SK-MEL-5 (cell line): ENCODE results near the gene UCP3. TPM values are rescaled to one million over a fixed set of nuclear protein-coding genes. Genes with fewer than 3 reads are reported as not detected.

Experiments used
- DNase-seq: peaks from one replicate; pipeline ENCODE4 v3.0.0-alpha.2; 2016; ENCODE audit warnings: low read depth, low spot score
- in situ Hi-C: cut with HindIII; loops from 2 replicates; pipeline ENCODE4 v1.10.0; 2016; ENCODE audit warnings: low sequenced_read_pairs, high pct_unique_total_duplicates, low pct_unique_long_range_greater_than_20kb
- total RNA-seq: library from RNA; depleted of rRNA; stranded (reverse); fragments of >200 nt; shearing (Covaris generic); gene quantifications from 2 replicates; pipeline ENCODE4 v1.2.3, GENCODE V29; 2014

The UCP3 gene
- total RNA-seq, 1 experiment from 2014 or later, result 0.29 TPM

DNA sequence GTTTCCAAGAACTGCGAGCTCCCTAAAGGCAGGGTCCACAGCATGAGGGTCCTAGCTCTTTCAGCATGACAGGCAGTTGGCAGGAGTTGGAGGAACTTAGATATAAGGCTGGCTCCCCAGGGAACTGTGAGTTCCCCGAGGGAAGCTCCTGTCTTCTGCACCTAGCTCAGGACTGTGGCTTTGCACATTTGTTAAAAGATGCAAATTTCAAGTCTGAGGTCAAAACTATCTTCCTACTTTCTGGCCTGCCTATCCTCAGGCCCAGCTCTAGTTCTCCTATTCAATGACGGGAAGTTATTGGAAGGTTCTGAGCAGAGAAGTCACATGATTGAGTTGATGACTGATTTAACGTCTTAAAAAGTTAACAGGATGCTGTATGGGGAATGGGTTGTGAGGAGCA lies 11.7 kb upstream of the UCP3 start:
- no peak for DNase-seq
- in situ Hi-C loops, result no loop called here

DNA sequence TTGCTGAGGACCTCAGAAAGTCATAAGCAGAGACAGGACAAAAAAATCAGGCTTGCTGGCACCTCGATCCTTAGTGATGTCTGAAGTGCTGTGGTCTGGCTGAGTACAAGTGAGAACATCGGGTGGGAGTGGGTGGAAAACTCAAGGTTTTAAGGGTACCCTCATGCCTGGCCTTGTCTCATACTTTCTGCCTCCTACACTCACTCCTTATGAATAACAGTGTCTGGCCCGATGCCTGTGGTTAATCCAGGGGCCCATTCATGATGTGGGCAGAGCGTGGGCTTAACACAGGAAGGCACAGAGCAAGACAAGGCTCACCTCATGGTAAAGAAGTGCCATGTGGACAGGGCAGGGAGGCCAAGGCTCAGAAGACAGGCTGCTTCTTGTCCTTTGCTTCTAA lies 11.0 kb upstream of the UCP3 start:
- in situ Hi-C loops, result no loop called here
- no peak for DNase-seq

DNA sequence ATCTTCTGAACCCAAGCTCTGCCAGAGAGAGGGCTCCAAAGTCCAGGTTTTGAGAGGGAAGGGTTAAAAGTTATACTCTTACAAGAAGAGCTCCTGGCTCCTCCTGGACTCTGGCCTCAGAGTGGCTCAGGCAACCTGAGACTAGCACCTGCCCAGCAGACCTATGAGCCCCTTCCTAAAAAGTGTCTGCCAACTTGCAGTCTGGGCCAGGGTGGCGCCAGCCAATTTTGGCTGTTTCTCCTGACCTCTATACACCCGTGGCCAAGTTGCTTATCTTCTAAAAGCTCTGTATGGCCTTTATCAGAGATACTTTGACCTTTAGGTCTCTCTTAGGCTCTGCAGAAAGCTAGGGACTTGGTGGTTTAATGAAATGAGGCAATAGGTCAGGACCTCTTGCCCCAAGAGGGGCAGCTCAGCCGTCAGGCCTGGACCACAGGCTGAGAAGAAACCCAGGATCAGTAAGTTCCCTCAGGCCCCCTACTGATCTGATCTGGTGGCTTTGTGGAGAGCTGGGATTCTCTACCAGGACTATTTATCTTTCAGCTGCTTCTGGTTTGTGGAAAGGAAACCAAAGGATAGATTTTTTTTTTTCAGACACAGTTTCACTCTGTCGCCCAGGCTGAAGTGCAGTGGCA lies 10.3 kb upstream of the UCP3 start:
- DNase-seq, result no peak
- in situ Hi-C loops, result no loop called here

DNA sequence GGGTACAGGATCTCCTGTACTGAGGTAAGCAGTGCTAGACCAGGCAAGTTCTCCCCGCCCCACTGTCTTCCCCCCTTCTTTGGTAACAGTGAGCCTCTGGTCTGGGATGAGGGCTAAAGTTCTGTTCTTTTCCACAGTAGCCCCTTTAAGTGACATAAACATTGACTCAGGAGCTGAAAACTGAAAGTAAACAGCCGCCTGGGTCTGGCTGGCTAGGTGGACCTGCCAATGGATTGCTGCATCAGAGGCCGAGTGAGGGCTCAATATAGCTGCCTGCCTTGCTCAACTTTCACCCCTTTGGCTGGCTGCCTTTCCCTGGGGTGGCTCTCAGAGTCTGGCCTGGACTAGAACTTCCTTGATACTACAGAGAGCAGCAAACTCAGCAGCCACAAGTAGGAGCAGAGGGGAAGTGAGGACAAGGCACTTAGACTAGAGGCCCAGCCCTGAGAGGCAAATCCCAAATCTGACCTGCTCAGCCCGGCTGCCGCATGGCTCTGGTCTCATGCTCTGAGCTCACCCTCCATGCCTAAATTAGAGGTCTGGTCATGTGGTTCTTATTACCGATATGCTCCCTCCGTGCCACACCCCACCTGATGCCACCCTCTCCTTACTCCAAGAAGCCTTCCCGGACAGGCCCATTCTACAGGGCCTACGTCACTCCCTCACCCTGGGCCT lies 9.6 kb upstream of the UCP3 start:
- DNase-seq, result no peak
- in situ Hi-C loops, result no loop called here

DNA sequence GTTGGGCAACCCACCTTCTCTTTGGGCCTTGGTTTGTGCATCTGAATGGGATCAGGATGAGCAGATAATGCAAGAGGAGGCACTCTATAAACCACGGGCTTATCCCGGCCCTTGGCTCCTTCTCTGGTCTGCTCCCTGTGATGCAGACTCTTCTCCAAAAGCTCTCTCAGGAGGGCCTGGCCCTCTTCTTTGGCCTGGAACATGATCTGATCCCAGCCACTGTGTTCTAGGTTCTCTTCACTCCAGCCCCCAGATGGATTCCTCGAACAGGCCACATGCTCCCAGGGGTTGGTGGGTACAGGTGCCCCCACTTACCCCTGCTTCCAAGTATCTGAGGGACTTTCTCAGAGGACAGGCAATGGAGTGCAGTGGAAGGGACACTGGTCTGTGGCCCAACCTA lies 8.7 kb upstream of the UCP3 start:
- in situ Hi-C loops, result no loop called here
- DNase-seq, result no peak

DNA sequence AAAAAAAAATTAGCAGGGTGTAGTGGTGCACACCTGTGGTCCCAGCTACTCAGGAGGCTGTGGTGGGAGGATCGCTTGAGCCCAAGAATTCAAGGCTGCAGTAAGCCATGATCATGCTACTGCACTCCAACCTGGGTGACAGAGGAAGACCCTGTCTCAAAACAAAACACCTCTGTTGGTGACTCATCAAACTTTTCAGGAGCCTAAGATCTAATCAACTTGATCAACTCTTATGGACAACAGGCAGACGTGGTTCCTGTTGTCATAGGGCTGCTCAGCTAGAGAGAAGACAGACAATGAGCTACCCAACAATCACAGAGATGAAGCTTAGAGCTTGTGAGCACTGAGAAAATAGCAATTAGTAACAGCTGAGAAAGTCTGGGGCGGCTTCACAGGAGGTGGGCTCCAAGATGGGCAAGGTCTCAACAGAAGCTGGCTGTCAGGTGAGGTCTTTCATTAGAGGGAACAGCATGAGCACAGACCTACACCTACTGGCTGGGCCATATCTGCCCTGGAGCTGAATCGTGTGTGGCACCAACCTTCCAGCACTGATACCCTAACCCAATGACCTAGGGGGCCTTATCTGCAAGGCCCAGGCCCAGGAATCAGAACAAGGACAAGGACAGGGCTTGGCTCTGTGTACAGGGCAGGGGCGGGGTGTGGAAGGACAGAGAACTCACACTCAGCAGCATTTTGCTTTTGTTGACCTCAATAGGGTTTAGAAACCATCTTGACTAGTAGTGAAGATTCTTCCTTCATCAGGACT lies 7.2 kb upstream of the UCP3 start:
- in situ Hi-C loops, result no loop called here
- DNase-seq, result no peak

DNA sequence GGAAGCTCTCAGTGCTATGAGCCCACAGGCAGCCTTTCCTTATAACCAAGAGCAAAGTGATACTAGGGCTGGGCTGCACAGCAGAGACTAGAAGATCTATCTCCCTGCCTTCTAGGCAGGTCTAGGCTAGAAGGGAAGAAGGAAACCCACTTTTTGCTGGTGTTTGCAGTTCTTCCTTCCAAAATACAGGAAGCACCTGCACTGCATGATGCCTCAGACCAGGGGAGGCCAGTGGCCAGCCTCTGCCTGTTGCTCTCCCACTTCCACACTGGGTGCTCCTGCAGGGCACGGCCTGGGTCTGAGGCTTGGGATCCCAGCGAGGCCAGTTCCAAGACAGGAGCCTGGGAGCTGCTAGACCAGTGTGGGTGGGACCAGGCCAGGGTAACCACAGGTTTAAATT lies 6.0 kb upstream of the UCP3 start:
- no peak for DNase-seq
- in situ Hi-C loops, result no loop called here

DNA sequence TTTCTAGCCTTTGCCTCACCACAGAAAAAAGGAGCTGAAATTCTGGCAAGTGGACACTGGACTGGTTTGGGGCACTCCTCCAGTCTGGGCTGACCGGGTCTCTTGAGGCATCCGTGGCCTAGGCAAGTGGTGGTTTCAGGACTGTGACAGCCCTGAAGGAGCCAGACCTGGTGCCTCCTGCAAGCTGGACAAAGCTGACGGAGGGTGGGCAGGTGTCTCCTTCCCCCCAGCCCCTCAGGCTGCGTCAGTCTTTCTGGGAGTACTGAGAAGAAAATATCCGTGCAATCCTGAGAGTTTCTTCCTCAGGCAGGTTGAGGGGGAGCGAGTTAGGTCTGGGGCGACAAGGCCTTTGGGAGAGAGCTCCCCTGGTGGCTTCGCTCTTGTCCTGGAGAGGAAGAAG lies 4.3 kb upstream of the UCP3 start:
- in situ Hi-C loops, result no loop called here

DNA sequence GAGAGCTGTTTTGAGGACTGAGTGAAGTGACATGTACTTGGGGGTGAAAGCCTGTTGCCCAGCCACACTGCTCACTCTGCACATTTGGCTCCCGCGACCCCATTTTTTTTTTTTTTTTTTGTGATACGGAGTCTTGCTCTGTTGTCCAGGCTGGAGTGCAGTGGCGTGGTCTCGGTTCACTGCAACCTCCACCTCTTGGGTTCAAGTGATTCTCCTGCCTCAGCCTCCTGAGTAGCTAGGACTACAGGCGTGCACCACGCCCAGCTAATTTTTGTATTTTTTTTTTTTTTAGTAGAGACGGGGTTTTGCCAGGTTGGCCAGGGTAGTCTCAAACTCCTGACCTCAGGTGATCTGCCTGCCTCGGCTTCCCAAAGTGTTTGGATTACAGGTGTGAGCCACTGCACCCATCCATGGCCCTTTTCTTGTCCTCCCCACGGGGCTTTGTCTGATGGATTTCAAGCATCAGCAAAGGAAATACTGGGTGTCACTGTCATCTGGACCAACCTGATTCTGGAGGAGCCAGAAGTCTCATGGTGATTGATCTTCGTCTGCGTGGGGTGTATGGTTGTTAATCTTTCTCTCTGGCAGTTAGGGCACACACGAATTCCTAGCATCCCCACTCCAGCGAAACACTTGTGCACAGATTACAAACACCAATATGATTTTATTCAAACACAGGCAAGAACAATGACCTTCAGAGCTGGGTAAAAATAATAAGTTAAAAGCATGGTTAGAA lies 3.4 kb upstream of the UCP3 start:
- DNase-seq, result no peak
- in situ Hi-C loops, result no loop called here

More for the DNA sequence above, 4.3 kb upstream of the UCP3 start:
- no peak for DNase-seq

DNA sequence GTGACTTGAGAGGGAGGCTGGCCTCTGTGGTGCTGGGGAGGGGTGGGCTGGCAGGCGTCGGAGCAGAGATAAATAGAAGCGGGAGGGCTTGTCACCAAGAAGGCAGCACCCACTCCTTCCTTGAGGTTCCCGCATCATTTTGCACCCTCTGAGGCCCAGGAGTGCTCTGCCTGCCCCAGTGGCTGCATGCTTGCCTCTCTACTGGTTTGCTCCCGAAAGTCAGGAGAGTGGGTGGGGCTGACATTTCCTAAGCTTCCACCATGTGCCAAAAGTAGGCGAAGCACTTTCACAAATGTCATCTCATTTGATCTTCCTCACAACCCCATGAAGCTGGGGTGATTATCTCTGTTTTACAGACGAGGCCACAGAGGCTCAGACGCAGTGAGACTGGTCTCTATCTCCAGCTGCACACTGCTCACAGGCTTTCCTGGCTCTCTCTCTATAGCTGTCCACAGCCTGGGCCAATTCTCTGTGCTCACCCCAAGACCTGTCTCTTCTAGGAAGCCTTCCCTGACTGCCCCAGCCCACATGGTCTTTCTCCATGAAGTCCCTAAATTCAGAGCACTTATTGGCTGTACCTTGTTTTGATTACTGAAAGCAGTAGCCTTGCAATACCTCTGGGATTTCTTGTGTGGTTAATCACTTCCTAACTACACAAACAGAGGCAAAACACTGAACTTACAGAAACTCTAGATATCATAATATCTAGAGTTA lies 2.6 kb upstream of the UCP3 start:
- in situ Hi-C loops, result no loop called here
- DNase-seq, result no peak

DNA sequence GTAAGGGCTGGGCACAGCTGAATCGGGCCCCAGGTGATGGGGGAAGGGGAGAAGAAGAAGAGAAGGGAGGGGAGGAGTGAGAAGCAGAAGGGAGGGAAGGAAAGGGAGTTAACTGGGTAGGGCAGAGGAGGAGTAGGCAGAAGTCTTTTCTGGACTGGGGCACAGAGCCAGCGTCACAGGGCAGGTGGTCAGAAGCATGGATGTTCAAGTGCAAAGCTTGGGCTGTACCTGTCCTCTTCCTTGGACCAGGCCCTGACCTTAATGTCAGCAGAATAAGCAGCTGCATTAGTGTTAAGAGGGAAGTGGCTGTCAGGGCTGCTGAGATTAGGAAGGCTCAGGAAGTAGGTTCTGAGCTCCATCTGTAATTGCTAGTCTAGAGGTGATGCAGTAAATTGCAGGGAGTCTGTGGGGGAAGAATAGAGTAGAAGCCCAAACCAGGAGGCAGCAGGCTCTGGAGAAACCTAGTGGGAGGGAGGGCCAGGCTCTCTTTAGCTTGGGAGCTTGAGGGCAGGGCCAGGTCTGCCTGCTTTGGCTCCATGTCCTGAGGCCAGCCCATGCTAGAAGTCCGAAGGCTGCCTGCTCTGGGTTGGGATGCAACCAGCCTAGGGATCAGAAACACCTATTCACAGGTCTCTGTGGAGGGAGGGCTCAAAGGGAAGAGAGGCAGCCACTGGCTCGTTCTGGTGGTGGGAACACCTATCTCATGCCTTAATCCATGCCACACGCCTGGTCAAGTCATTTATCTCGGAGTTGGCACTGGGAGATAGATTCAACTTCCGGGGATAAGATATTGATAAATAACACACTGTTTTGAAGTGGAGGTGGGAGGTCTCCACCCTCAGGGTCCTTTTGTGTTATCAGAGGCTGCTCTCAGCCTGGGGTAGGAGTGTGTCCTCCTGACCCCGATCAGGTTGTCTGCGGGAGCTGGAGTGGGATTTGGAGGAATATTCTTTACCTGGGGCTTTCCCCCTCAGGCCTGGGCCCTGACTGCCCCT lies 1.7 kb upstream of the UCP3 start:
- no peak for DNase-seq
- in situ Hi-C loops, result no loop called here

DNA sequence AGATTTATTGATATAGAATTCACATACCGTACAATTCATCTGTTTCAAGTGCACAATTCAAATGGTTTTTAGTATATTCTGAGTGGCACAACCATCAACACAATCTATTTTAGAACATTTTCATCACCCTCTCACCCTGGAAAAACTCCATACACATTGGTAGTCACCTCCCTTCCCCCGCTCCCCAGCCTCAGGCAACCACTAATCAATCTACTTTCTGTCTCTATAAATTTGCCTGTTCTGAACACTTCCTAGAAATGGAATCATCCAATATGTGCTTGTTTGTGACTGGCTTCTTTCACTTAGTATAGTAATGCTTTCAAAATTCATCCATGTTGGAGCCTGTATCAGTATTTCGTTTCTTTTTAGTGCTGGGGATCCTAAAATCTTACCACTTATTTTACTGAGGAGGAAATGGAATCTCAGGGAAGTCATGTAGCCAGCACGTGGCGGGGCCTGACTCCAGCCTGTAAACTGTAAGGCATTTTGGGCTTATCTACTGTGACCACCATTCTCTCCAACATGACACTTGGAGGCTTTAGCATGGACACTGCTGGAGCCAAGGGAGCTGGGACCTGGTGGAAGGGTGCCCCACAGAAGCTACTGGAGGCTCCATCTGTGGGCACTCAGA lies 905 bp upstream of the UCP3 start:
- in situ Hi-C loops, result no loop called here
- DNase-seq, result no peak

DNA sequence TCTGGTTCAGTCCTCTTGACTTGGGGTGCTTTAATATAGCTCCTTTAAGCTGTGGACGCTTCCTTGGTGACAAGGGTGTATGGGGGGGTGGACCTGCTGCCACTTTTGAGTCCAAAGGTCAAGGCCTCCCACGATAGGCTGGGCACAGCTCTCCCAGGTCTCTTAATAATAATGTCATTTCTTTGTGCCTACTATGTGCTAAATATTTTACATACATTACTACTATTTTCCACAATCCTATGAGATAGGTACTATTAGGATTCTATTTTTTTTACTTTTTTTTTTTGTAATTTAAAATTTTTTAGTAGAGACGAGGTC lies 304 bp upstream of the UCP3 start:
- in situ Hi-C loops, result no loop called here
- no peak for DNase-seq

DNA sequence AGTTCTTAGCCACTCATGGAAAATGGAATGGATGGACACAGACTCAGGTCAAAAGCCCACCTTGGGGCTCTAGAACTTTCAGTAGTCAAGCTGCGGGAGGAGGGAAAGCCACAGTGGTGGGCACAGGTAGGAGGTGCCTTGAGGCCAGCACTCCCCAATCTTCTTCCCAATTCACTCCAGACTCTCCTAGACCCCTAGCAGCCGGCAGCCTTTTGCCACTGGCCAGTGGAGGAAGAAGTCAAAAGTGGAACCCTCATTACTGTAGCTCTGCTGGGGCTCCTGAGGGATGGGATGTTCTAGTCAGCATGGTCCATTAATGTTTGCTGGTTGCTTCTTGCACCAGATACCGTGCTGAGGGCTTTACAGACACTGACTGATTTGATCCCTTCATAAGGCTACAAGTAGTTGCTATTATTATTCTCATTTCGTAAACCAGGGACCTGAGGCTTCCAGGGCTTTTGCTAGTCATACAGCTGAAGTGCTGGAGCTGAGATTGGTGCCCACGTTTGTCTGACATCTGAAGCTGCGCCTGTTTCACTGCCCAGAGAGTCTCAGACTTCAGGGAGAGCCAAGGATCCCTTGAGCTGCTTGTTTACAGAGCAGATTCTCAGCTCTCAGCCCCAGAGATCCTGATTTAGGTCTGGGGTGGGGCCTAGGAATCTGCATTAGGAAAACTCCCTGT lies 1.1 kb downstream of the UCP3 start:
- in situ Hi-C loops, result no loop called here
- no peak for DNase-seq

DNA sequence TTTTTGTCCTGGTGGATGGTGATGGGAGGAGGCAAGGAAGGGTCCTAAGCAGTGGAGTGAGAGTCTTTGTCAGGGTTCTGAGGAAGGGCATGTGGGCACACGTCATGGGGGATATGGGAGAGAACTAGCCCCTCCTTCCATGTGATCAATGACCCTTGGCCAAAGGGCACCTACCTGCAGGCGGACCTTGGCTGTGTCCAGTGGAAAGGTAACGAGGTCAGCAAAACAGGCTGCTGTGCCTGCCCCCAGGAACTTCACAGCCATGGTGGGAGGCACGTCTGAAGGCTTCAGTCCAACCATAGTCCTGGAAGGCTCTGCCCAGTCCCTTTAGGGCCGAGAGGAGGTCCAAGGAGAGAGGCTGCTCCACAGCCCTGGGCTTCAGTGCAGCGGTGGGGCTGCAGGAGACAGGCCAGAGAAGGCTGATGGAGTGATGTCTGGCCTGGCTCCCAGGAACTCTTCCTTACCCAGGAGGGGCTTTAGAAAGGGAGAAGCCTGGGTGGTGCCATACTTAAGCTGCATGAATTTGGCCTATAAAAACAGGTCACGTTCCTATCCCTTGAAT lies 2.1 kb downstream of the UCP3 start:
- in situ Hi-C loops, result no loop called here
- DNase-seq, result no peak
